Stimulated activated CD4-positive, alpha-beta T cell treated with anti-CD3 and anti-CD28 coated beads, Interleukin-1b, Interleukin-23, amount 100 ng/mL, for 24 hours (primary cell): ENCODE data around the gene PLPP3.

Experiments used
- DNase-seq, 4 experiments: peaks; one replicate each; pipeline ENCODE4 v3.0.0-alpha.2; 2020; ENCODE audit warnings: low read depth in 4 of 4, low spot score in 1 of 4

Gene PLPP3

DNA sequence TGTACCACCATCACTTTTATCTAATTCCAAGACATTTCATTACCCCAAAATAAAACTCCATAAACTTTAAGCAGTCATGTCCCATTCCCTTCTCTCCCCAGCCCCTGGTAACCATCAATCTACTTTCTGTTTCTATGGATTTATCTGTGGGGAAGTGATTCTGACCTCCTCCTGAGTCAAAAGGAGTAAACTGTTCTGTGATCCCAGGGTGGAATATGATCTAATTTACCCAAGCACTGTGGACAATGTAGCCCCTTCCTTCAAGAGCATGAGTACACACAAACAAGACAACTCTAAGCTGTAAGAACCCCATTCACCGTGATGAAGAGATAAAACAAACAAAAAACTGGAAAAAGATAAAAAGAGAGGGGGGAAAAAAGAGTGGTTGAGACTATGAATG is 77.9 kb downstream of the PLPP3 start:
- DNase-seq = no peak

DNA sequence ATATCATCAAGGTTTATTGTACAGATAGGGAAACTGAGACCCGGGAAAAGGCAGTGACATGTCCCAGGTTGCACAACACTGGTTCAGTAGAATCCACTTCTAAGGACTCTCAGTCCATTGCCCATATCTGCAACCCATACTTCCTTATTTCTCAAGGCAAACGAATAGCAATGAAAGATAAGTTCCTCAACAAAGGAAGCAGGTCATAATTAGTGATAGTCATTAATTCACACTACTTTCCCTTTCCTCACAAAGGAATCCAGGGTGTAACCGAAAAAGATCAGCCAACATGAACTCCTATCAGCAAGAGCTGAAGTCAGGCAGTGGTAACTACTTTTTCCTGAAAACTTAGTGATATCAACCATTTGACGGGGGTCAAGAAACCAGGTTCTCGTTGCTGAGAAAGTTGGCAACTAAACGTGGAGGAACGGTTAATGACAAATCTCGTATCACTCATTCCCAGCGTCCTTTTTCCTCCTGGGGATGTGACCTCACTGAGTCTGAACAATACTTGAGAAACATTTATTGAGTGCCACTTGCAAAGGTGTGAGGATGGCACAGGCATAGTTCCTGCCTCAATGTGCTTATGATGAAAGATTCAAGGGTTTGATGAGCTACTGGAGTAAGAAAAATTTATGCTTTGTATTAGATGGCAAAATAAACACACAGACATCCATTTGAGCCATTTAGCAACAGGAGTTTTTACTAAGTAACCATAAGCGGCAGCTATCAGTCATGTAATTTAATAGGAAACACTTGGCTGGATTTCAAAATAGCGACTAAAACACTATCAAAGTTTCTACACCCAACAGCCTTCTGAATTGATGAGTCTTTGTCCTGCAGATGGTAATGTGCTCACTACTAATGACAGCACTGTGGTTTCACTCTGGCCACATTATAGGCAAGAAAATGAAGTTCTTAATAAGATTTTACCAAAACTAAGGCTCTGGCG is 82.3 kb downstream of the PLPP3 start:
- DNase-seq = no peak

DNA sequence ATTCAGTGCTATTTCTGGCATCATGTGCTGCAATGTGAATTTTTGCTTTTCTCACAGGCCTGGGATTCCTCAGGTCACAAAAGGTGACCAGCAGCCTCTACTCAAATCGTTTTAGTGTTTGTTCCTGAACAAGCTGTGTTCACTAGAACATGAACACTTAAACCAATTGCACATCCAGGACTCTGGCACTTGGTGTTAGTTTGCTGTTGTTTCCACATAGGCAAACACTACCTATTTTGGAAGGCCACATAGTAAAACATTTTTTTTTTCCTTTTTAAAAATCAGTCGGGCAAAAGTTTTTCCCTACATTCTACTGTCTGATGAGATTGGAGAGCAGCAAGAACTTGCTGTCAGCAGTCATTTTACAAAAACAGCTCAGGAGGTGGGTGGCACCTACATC is 83.2 kb downstream of the PLPP3 start:
- no peak for DNase-seq

DNA sequence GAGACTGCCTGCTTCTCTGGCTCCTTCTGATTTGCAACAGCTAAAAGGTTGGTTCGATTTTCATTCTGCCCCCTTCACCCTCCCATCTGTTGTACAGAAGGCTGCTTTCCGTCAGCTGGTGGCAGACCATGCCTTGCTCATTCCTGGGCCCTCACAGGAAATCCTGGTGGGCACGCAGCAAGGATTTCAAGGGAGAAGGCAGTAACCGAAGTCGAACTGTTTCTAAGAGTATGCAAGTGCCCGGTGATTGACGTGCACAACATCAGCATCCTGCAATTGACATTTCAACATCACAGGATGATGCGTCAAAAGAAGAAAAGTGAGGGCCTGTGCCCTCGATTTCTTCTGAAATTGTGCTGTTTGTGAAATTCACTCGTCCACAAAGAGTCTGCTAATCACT is 83.8 kb downstream of the PLPP3 start:
- no peak for DNase-seq

DNA sequence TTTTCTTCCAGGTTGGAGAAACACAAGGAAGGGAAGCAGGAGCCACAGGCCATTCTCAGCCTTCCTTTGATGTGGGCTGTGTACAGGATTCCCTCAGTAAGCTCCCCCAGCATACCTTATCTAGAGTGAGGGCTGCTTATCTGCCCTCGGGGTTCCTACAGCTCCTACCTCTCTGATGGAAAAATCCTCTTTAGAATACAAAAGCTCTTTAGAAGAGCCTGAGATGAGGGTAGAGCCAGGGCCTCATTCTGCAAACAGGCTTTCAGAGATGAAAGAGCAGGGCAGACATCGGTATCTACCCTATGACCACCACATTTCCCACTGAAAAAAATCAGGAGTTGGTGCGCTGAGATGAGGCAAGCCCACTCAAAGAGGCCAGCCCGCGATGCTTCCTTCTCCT is 85.1 kb downstream of the PLPP3 start:
- DNase-seq = no peak

DNA sequence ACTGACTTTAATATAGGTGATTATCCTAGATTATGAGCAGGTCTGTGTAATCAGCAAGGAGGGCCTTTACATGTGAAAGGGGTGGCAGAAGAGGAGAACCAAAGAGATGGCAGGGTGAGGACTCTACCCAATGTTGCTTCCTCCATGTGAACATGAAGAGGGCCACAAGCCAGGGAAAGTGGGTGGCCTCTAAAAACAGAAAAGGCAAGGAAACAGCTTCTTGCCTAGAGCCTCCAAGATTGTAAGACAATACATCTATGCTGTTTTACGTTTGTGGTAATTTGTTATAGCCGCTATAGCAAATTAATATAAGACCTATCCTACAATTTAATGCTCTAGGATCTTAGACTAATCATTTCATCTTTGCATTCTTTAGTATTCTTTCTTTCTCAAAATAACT is 85.5 kb downstream of the PLPP3 start:
- no peak for DNase-seq

DNA sequence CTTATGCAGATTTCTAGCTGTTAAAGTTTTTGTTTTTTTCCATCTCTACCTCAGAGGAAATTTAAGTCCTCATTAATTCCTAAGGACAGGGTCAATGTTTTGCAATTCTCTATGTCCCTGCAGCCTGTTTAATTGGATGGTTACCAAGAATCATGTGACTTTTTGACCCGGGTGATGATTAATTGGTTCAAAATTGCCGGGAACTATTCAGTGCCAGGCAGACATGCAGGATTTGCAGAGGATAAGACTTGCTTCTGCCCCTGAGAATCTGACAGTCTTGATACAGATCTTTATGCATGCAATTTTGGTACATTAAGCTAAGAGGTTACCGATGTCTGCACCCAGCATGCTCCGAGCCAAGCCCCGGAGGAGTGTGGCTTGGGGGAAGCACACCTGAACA is 87.9 kb downstream of the PLPP3 start:
- DNase-seq = no peak

DNA sequence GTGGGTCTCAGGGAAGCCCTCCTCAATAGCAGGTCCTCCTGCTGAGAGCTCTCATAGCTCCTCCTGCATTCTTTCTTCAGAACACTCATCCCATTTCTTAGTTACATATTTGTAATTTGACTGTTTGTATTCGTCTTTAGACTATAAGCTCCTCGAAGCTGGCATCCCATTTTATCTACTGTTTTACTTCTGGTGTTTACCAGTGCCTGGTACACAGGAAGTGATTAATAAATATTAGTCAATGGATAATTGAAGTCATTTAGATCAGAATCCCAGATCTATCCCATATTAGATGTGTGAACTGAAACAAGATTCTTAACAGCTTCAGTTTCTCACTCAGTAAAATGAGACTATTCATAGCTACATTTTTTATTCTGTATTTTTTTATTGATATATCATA is 88.7 kb downstream of the PLPP3 start:
- DNase-seq = no peak

DNA sequence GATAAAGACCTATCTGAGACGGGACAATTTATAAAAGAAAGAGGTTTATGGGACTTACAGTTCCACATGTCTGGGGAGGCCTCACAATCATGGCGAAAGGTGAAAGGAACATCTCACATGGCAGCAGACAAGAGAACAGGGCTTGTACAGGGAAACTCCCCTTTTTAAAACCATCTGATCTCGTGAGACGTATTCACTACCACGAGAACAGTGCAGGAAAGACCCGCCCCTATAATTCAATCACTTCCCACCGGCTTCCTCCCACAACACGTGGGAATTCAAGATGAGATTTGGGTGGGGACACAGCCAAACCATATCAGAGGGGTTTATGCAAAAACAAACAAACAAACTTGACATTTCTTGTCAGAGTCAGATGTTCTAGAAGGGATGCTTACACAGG is 89.7 kb downstream of the PLPP3 start:
- no peak for DNase-seq

DNA sequence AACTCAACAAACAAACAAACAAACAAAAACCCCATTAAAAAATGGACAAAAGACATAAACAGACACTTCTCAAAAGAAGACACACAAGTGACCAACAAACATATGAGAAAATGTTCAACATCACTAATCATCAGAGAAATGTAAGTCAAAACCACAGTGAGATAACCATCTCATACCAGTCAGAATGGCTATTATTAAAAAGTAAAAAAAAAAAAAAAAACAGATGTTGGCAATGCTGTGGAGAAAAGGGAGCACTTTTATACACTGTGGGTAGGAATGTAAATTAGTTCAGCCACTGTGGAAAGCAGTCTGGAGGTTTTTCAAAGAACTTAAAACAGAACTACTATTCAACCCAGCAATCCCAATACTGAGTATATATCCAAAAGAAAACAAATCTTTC is 94.7 kb downstream of the PLPP3 start:
- DNase-seq = no peak

DNA sequence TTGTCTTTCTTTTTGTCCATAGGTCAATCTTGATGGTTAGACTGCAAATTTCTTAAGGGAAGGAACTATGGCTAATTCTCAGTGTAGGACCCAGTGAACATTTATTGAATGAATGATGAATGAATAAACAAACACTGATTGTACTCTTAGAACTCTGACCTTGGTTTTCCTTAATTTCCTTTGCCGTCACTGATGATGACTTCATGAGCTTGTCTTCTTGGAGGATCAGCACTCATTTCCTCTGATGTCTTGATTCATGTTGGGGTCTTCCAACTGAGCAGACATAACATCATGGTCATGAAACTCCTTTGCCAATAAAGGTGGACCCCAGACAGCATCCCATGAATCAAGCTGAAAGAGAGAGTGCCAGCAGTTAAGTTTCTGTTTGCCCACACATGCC is 96.3 kb downstream of the PLPP3 start:
- DNase-seq = no peak

DNA sequence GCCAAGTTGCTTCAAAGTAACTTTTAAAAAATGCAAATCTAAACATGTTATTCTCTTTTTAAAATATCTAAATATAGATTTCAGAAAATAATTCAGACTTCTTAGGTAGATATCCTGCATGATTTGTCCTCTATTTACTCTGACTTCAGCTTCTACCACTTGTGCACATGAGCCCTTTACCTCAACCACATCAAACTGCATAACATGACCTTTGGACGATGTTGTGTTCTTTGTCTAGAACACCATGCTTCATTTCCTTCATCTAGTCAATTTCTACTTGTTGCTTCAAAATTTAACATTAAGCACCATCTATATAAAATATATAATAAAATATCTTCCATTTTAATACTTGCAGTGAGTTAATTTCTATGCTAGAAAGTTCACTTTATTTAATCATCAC is 96.9 kb downstream of the PLPP3 start:
- no peak for DNase-seq

DNA sequence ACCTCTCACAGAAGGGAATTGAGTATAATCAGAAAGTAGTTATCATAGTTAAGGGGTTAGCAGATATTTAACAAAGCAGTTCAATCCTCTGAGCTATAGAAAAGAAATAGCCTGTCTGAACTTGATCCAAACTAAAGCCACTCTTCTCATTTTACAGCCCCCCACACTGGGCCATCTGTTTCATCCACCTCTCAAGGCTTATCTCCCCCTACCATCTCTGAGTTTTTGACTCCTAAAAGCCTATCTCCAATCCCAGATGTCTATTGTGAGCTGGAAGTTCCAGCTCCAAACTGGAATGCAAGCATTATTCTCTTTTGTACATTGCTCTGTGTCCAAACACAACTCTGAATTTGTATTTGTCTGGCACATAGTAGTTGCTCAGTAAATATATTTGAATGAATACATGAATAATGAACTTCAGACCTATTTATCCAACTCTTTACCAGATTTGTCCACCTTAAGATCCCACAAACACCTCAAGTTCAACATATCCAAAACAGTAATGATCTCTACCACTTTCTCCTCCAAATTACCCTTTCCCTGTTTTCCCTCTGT is 98.1 kb downstream of the PLPP3 start:
- DNase-seq = no peak

DNA sequence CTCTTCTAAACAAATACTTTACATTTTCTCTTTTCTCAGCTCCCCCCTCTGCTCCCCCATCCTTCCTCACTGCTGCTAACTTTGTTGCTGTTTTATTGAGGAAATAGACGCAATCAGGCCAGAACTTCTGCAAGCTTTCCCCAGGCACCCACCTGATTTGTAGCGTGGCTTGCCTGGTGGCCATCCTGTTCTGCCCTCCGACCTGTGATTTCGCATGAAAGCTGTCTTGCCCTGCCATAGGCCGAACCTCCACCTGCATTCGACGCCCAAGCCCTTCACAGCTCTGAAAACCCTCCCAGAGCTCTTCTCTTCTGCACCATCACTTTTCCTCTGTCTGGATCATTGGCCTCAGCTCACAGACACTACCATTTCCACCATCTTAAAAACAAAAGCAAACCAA is 100.6 kb downstream of the PLPP3 start:
- DNase-seq = no peak

DNA sequence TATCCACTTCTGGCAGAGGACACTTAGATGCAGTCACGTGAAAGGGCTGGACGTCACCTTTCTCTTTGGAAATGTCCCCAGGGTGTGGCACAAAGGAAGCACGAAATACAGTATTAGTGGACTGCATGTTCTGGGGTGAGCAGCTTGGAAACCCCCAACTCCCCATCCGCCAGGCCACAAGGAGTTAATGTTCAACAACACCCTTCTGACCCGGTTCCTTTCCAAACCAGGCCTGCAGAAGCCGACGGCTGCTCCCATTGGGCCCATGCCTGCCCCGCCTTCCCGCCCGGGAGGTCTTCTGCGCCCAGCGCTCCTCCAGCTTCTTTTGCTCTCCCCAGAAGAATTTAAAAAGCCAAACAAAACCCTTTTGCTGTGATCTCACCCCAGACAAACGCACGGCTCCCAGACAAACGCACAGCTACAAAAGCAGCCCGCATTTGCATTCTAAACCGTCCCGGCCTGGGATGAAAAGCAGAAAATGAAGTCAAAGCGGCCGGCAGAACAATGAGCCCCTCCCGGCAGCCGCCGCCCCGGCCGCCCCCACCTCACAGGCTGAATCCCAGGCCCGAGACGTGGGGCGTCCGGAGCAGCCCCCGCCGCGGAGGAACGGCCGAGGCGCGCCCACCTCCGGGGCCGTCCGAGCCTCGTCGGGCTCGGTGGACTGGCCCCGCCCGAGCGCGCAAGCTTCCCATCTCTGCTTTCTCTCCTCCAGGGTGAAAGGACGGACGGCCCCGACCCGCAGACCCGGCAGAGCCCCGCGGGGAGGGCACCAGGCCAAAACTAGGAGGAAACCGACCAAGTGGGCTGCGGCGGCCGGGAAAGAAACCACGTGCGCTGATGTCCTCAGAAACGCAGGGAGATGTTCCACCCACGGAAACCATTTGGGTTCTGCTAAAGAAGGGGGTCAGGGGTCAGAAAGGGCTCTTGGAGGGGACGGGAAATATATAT is 101.9 kb downstream of the PLPP3 start:
- no peak for DNase-seq

DNA sequence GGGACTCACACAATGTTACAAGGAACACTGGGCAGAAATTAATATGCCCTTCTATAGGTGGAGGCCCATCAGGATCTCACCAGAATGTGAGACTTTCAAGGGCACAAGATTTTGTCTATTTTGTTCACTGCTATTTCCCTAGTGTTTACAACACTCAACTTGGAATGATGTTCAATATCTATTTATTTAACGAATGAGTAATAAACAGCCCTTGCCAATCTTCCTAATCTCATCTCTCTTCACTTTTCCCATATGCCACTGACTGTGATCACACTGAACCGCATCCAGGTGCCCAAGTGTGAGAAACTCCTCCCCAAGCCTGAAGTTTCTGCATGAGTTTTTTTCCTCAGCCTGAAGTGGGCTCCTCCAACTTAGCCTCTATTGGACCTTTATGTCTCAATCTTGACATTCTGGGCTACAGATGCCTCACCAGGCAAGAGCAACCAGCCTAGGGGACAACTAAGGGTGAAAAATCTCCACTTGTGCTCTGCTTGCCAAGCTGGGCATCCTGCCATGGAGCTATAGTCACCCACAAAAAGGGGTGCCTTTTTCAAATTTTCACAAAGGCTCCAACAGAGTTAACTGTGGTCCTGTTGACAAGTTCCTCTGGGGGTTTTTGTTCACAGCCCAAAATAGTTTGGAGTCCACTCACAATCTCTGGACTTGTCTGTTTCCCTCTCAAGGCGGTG is 105.6 kb downstream of the PLPP3 start:
- no peak for DNase-seq

DNA sequence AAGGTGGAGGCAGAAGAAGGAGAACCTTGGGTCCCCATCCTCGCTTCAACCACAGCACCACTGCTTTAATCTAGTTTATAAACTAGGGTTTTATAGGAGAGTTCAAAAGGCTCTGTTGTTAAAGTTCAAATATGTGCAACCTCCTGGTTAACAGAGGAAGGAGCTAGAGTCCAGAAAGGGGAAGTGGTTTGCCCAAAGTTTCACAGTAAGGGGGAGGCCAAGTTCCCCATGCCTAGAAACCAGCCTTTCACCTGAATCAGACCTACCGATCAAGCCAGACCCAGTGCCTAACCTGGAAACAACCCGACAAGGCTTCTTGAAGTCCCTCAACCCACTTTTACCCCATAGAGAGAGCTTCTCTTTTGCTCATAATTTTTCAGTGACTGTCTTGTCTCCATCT is 106.5 kb downstream of the PLPP3 start:
- no peak for DNase-seq

DNA sequence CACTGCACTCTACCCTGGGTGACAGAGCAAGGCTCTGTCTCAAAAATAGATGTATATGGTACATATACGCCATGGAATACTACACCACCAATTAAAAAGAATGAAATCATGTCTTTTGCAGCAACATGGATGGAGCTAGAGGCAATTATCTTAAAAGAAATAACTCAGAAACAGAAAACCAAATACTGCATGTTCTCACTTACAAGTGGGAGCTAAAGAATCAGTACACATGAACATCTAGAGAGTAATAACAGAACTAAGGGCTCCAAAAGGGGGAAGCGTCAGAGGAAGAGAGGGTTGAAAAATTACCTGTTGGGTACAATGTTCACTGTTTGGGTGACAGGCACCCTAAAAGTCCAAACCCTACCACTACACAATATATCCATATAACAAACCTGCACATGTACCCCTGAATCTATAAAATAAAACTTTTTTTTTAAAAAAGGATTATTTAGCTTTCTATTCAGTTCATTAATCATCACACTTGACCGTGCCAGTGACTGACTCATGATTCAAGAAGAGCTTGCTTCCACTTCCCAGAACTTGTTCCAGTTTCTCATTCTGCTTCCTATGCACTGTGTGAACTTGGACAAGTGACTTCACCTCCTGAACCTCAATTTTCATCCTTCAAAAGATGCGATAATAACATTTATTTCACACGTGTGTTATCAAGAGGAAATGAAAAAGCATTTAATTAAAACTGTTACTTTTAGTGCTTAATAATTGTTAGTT is 109.6 kb downstream of the PLPP3 start:
- no peak for DNase-seq

DNA sequence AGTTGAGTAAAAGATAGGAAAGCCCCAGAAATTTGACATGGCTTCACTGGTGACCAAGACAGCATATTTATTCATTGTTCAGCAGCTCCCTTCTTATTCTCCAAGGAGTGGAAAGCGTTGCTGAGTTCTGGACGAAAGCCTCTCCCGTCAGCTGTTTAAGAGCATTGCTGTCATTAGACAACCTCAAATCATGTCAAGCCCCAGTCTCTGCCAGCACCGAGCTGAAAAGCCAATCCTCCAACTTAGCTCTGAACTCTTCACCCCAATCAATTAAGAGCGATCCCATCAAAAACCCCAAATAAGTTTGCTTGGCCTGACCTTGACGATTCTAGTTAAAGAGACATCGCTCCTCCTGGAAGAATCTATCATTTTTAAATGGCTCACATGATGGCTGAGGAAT is 110.8 kb downstream of the PLPP3 start:
- DNase-seq = no peak

DNA sequence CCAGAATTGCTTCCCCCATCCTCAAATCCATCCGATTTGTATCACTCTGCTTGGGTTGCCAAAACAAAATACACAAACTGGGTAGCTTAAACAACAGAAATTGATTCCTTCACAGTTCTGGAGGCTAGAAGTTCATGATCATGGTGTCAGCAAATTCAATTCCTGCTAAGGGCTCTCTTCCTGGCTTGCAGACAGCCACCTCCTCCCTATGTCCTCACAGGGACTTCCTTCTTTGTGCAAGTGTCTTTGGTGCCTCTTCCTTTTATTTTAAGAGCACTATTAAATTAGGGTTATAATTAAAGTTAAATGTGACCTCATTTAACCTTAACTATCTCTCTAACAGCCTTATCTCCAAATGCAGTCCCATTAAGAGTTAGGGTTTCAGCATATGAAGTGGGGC is 112.8 kb downstream of the PLPP3 start:
- DNase-seq = no peak

DNA sequence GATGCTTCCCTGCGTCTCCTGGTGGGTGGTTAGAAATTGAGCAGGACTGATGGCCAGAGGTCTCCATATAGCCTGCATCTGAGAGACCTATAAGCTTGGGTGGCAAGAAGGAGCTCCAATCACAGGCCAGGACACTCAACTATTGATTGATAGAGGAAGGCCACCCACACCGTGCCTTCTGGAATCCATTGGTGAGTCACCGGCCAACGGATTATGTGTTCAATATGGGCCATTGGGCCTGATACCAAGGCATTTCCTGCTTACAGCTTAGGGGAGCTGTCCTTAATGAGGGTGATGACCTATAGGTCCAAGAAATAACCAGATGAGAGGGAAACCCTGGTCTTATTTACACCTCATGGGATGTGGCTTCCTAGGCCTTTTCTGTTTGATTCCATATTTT is 115.1 kb downstream of the PLPP3 start:
- DNase-seq = no peak
